K562 (cell line): ENCODE data around the gene TARBP1. TPM values are rescaled to one million over a fixed set of nuclear protein-coding genes. Genes with fewer than 3 reads are reported as not detected.

Experiments used
- ATAC-seq: fragments of 200-7000 bp; cut with Tn5 transposase; 3 replicates; pipeline ENCODE4 v1.9.1; 2020; ENCODE audit warnings: moderate library complexity
- BruUV-seq: library from RNA; stranded (reverse); fragments of 400-500 nt; replicated peaks from 2 replicates; lab custom pipeline; 2021; lab: Mats Ljungman, UMichigan
- CTCF ChIA-PET: fragments of 300-600 bp; formaldehyde crosslinking; extraction: SDS; loops from one replicate; lab custom pipeline; 2021; ENCODE audit warnings: low intra/inter-chr PET ratio; lab: Yijun Ruan, JAX
- POLR2A ChIA-PET: fragments of 300-600, 350-650 bp; sonication (Branson Sonifier 250); formaldehyde crosslinking; extraction: SDS; loops from one replicate; lab custom pipeline; 2021; ENCODE audit warnings: antibody characterized with exemption, inconsistent platforms; lab: Yijun Ruan, JAX
- DNase-seq, 4 experiments: peaks; one replicate each; pipeline versions ENCODE4 v3.0.0 to v3.0.0-alpha.2; 2011 to 2018; ENCODE audit warnings: low spot score in 3 of 4, mixed read lengths in 3 of 4; ENCODE audit errors: extremely low read depth in 1 of 4
- FAIRE-seq: peaks from 2 replicates; lab custom pipeline; 2011; peaks lifted over from hg19 to GRCh38; lab: Jason Lieb, UNC
- H2AFZ ChIP-seq: 2 replicates; pipeline ENCODE4 v1.6.0; 2011; ENCODE audit warnings: low read depth, low read length, control low read depth, inconsistent platforms
- H3K27ac ChIP-seq: fragments of 200-600 bp; 3 replicates; pipeline ENCODE4 v1.8.0; 2011; ENCODE audit warnings: low read depth, mild to moderate bottlenecking, control low read depth, inconsistent platforms, low read length, moderate library complexity, mixed read lengths; ENCODE audit errors: extremely low read depth
- H3K27me3 ChIP-seq, 2 experiments: fragments of 300-600 bp in 1 of 2; 2 replicates in 1 of 2; 3 replicates in 1 of 2; pipeline versions ENCODE4 v1.6.0 to v1.8.0; 2011; ENCODE audit warnings: inconsistent platforms in 2 of 2, low read length in 2 of 2, mild to moderate bottlenecking in 1 of 2, mixed read lengths in 1 of 2, moderate library complexity in 1 of 2; ENCODE audit not compliant: control insufficient read depth in 2 of 2, insufficient read depth in 2 of 2
- H3K36me3 ChIP-seq: fragments of 300-600 bp; 3 replicates; pipeline ENCODE4 v1.8.0; 2011; ENCODE audit warnings: mild to moderate bottlenecking, low read length, inconsistent platforms; ENCODE audit not compliant: control insufficient read depth, insufficient read depth
- H3K4me1 ChIP-seq, 2 experiments: fragments of 200-600 bp in 1 of 2; replicated peaks in 1 of 2; 2 replicates in 1 of 2; 3 replicates in 1 of 2; pipeline versions ENCODE4 v1.5.1 to v1.8.0; 2011; ENCODE audit warnings: inconsistent platforms in 2 of 2, low read length in 2 of 2, mild to moderate bottlenecking in 1 of 2, mixed read lengths in 1 of 2, moderate library complexity in 1 of 2; ENCODE audit not compliant: control insufficient read depth in 2 of 2, insufficient read depth in 2 of 2
- H3K4me2 ChIP-seq: 2 replicates; pipeline ENCODE4 v1.6.1; 2011; ENCODE audit warnings: low read length, control low read depth, inconsistent platforms, mixed read lengths; ENCODE audit not compliant: insufficient read depth
- H3K4me3 ChIP-seq: fragments of 200-600 bp; sonication (generic), shearing (Covaris generic); 2 replicates; pipeline ENCODE4 v1.5.1; 2016; ENCODE audit warnings: control low read depth, inconsistent platforms
- H3K79me2 ChIP-seq: fragments of 200-600 bp; 3 replicates; pipeline ENCODE4 v1.8.0; 2011; ENCODE audit warnings: low read length, inconsistent platforms; ENCODE audit not compliant: control insufficient read depth, insufficient read depth
- H3K9ac ChIP-seq, 2 experiments: 2 replicates each; pipeline versions ENCODE4 v1.6.0 to v1.6.1; 2011; ENCODE audit warnings: low read depth in 2 of 2, low read length in 2 of 2, control low read depth in 1 of 2, inconsistent platforms in 1 of 2, mild to moderate bottlenecking in 1 of 2, mixed read lengths in 1 of 2; ENCODE audit not compliant: insufficient read depth in 1 of 2
- H3K9me1 ChIP-seq: one replicate; pipeline ENCODE4 v1.6.0; 2011; ENCODE audit warnings: inconsistent platforms, mild to moderate bottlenecking, low read length, moderate library complexity; ENCODE audit not compliant: control insufficient read depth, insufficient read depth
- H3K9me3 ChIP-seq: replicated peaks from 2 replicates; pipeline ENCODE4 v1.5.1; 2011; ENCODE audit warnings: low read depth, low read length, inconsistent platforms; ENCODE audit not compliant: control insufficient read depth, insufficient read depth
- H4K20me1 ChIP-seq: replicated peaks from 2 replicates; pipeline ENCODE4 v1.6.1; 2011; ENCODE audit warnings: low read length, inconsistent platforms, mixed read lengths; ENCODE audit not compliant: control insufficient read depth, insufficient read depth
- C11orf30 ChIP-seq: fragments of 450-650 bp; IDR thresholded peaks from 2 replicates; pipeline ENCODE4 v1.6.1; 2016; ENCODE audit warnings: low read depth, mild to moderate bottlenecking
- FOXJ3 ChIP-seq: sonication (generic); formaldehyde crosslinking; IDR thresholded peaks from 2 replicates; pipeline ENCODE4 v1.4.0; 2020; ENCODE audit warnings: mild to moderate bottlenecking, missing genetic modification reagents
- NRF1 ChIP-seq, 2 experiments: fragments of 450-650 bp; IDR thresholded peaks in 1 of 2; conservative IDR thresholded peaks in 1 of 2; 2 replicates each; pipeline ENCODE4 v1.6.1; 2014; ENCODE audit warnings: mild to moderate bottlenecking in 2 of 2
- SLC30A9 ChIP-seq: fragments of 250-450 bp; sonication (Bioruptor Pico); IDR thresholded peaks from 2 replicates; pipeline ENCODE4 v1.8.0; 2022; ENCODE audit warnings: mild to moderate bottlenecking, moderate library complexity
- ZFPM2 ChIP-seq: fragments of 250-450 bp; sonication (Bioruptor Pico); IDR thresholded peaks from 2 replicates; pipeline ENCODE4 v1.5.1; 2022; ENCODE audit warnings: mild to moderate bottlenecking
- WGBS: fragments of 100-300 bp; shearing (Covaris generic); methylation state at CpG from one replicate; pipeline ENCODE4 v1.1.6; 2016; ENCODE audit warnings: low coverage, mixed read lengths; ENCODE audit not compliant: insufficient coverage; ENCODE audit errors: missing lambda C conversion rate; 5-methylcytosine and 5-hydroxymethylcytosine counted together
- in situ Hi-C: fragments of 300-500 bp; cut with MboI; formaldehyde crosslinking; loops from 4 replicates; pipeline ENCODE4 v1.15.0; 2018; ENCODE audit warnings: inconsistent platforms, mixed read lengths
- intact Hi-C: fragments of 100-400 bp; cut with micrococcal nuclease; formaldehyde crosslinking; loops from 2 replicates; pipeline ENCODE4 v1.14.2; 2022
- polyA plus RNA-seq, 8 experiments: library from polyadenylated mRNA; depleted of rRNA in 4 of 8; stranded (reverse) in 5 of 8; unstranded in 3 of 8; fragments of >200 nt; fragmentation: Nextera tagmentation in 2 of 8; fragmentation: Illumina TruSeq in 1 of 8; extraction: Ambion mirVana in 2 of 8; extraction: Trizol in 1 of 8; gene quantifications; 2 replicates each; pipeline versions ENCODE4 v1.2.1 to v1.2.3, GENCODE V29; 2011 to 2014; ENCODE audit warnings: inconsistent platforms in 1 of 8, missing spikeins in 1 of 8
- total RNA-seq, 7 experiments: library from RNA; depleted of rRNA in 6 of 7; stranded (reverse); fragments of >200 nt in 6 of 7; fragmentation: Illumina TruSeq in 2 of 7; extraction: Trizol in 2 of 7; gene quantifications; 2 replicates each; pipeline versions ENCODE4 v1.2.1 to v1.2.3, GENCODE V29; 2011 to 2021; ENCODE audit warnings: low replicate concordance in 1 of 7
- TF ChIP-seq, protein P1 (sequence below): sonication (generic); formaldehyde crosslinking; IDR thresholded peaks from 2 replicates; pipeline ENCODE4 v1.9.0; 2022; ENCODE audit warnings: mild to moderate bottlenecking, missing genetic modification reagents
- TF ChIP-seq, protein P2 (sequence below): fragments of 250-450 bp; sonication (Bioruptor Pico); IDR thresholded peaks from 2 replicates; pipeline ENCODE4 v1.5.1; 2021; ENCODE audit warnings: mild to moderate bottlenecking
- TF ChIP-seq, protein P3 (sequence below): fragments of 450-650 bp; IDR thresholded peaks from one replicate; pipeline ENCODE4 v1.6.1; 2018; ENCODE audit warnings: mild to moderate bottlenecking, moderate library complexity; ENCODE audit not compliant: partially characterized antibody

Gene TARBP1
- total and polyA plus RNA-seq, 9 of the 15 experiments (the other 6 are each of a cell fraction or from before 2014, with no cell fraction given), result 8.8 to 48.0 (median 22.9) TPM

DNA sequence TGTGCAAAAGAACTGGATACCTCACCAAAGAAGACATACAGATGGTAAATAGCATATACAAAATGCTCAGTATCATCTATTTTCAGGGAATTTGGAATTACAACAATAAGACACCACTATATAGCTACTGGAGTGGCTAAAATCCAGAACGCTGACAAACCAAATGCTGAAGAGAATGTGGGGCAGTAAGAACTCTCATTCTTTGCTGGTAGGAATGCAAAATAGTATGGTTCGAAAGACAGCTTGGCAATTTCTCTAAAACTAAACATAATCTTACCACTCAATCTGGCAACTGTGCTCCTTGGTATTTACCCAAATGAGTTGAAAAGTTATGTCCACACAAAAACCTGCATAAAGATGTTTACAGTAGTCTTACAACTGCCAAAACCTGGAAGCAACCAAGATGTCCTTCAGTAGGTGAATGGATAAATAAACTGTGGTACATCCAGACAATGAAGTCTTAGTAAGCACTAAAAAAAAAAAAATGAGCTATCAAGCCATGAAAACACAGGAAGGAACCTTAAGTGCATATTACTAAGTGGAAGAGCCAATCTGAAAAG is 26.5 kb downstream of the TARBP1 start:
- Histone ChIP-seq H3K9me1 (no peaks in the 10 kb centered on the region), H2AFZ (no peak overlapping the region), H3K9ac (no peak overlapping the region), H3K4me3 (no peak overlapping the region), H3K36me3 (peaks cover 18% of the 10 kb centered on the region; the same call in 2 of the 3 replicates), H3K27ac (no peak overlapping the region), H3K79me2 (no peaks in the 10 kb centered on the region), H3K4me1 (no peaks in the 10 kb centered on the region), H3K4me2 (no peak overlapping the region), H3K9me3 (no peaks in the 10 kb centered on the region), H4K20me1 (no peaks in the 10 kb centered on the region), H3K27me3 (no peaks in the 10 kb centered on the region)
- CTCF ChIA-PET, result no interaction called here
- no peak for FAIRE-seq
- TF ChIP-seq C11orf30 (no peak), ZFPM2 (CRISPR knock-in tag) (no peak), SLC30A9 (CRISPR knock-in tag) (no peak)
- TF ChIP-seq, protein P1, sequence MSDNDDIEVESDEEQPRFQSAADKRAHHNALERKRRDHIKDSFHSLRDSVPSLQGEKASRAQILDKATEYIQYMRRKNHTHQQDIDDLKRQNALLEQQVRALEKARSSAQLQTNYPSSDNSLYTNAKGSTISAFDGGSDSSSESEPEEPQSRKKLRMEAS (CRISPR knock-in tag), result no peak
- no peak for ATAC-seq
- in situ Hi-C loops (no loop called here), intact Hi-C loops (no loop called here)
- WGBS, result 97% methylated on average over 2 of the region's 2 CpGs
- DNase-seq, result no peak
- BruUV-seq, result no TSS peak
- POLR2A ChIA-PET, result interaction anchor here (0.7 kb wide), 1 partner anchor 80 kb away, joined by 3 read pairs; no protein-coding TSS in a partner anchor

DNA sequence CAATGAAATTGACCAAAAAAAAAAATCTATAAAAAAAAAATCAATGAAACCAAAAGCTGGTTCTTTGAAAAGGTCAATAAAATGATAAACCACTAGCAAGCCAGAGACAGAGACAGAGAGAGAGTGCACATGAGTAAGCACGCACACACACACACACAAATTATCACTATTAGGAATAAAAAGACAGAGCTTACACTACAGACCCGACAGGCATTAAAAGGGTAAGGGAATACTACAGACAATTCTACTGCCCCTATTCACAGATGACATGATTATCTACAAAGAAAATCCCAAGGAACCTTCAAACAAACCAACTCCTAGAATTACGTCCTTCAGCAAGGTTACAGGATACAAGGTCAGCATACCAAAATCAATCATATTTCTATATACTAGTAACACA is 38.6 kb downstream of the TARBP1 start:
- no peak overlapping the region for H2AFZ ChIP-seq
- TF ChIP-seq, protein P2, sequence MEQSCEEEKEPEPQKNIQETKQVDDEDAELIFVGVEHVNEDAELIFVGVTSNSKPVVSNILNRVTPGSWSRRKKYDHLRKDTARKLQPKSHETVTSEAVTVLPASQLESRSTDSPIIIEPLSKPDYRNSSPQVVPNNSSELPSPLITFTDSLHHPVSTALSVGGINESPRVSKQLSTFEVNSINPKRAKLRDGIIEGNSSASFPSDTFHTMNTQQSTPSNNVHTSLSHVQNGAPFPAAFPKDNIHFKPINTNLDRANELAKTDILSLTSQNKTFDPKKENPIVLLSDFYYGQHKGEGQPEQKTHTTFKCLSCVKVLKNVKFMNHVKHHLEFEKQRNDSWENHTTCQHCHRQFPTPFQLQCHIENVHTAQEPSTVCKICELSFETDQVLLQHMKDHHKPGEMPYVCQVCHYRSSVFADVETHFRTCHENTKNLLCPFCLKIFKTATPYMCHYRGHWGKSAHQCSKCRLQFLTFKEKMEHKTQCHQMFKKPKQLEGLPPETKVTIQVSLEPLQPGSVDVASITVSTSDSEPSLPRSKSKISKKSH (CRISPR knock-in tag), result no peak
- TF ChIP-seq NRF1 (conservative IDR thresholded peaks at IDR 0.05 in 1 of 2, IDR thresholded peaks at IDR 0.05 in 1 of 2), result no peak
- TF ChIP-seq, protein P3, sequence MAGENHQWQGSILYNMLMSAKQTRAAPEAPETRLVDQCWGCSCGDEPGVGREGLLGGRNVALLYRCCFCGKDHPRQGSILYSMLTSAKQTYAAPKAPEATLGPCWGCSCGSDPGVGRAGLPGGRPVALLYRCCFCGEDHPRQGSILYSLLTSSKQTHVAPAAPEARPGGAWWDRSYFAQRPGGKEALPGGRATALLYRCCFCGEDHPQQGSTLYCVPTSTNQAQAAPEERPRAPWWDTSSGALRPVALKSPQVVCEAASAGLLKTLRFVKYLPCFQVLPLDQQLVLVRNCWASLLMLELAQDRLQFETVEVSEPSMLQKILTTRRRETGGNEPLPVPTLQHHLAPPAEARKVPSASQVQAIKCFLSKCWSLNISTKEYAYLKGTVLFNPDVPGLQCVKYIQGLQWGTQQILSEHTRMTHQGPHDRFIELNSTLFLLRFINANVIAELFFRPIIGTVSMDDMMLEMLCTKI, result no peak
- no peak for TF ChIP-seq FOXJ3 (CRISPR knock-in tag)
- H3K4me1 ChIP-seq, result no peaks in the 10 kb centered on the region
- no peaks in the 10 kb centered on the region for H3K27me3 ChIP-seq
- no peak overlapping the region for H3K4me2 ChIP-seq
- intact Hi-C loops, result no loop called here
- no peaks in the 10 kb centered on the region for H3K9me3 ChIP-seq
- 87% methylated on average over 3 of the region's 3 CpGs for WGBS
- peaks cover 12% of the 10 kb centered on the region; the same call in 1 of the 3 replicates for H3K36me3 ChIP-seq
- FAIRE-seq, result no peak
- no peak for ATAC-seq
- H3K4me3 ChIP-seq, result no peak overlapping the region
- no peaks in the 10 kb centered on the region for H3K9me1 ChIP-seq
- DNase-seq, result no peak
- no peak overlapping the region for H3K27ac ChIP-seq
- CTCF ChIA-PET, result no interaction called here
- H3K79me2 ChIP-seq, result no peaks in the 10 kb centered on the region
- in situ Hi-C loops, result no loop called here
- no peak overlapping the region for H3K9ac ChIP-seq
- POLR2A ChIA-PET, result interaction anchor here (0.6 to 1.3 kb wide), 3 partner anchors 10 to 810 kb away, joined by 3 to 4 read pairs (median 3); partner anchors contain the start of gene COA6
- no peaks in the 10 kb centered on the region for H4K20me1 ChIP-seq
- no TSS peak for BruUV-seq
